GM15510 (cell line): ENCODE results near the gene MRGPRD.

Experiments
- POLR2A ChIP-seq: IDR thresholded peaks from 3 replicates; pipeline ENCODE4 v1.6.1; 2011; ENCODE audit warnings: borderline replicate concordance; ENCODE audit not compliant: insufficient read length; ENCODE audit errors: extremely low read depth

MRGPRD gene

GRCh38 chr11:68969386-68969785 is 11.4 kb downstream of the MRGPRD start:
- no peak for TF ChIP-seq POLR2A

- TF ChIP-seq POLR2A: no peak
Measured at GRCh38 chr11:68968306-68969250, 12.2 kb downstream of the MRGPRD start.

GRCh38 chr11:68966894-68967780 is 13.6 kb downstream of the MRGPRD start:
- TF ChIP-seq POLR2A: no peak

- no peak for TF ChIP-seq POLR2A
Measured at GRCh38 chr11:68965901-68966853, 14.6 kb downstream of the MRGPRD start.

- no peak for TF ChIP-seq POLR2A
Measured at GRCh38 chr11:68963779-68964178, 17.0 kb downstream of the MRGPRD start.

GRCh38 chr11:68962527-68963250 is 18.1 kb downstream of the MRGPRD start:
- TF ChIP-seq POLR2A: no peak

GRCh38 chr11:68961245-68961644 is 19.5 kb downstream of the MRGPRD start:
- TF ChIP-seq POLR2A: no peak

GRCh38 chr11:68960294-68961071 is 20.3 kb downstream of the MRGPRD start:
- no peak for TF ChIP-seq POLR2A

GRCh38 chr11:68959465-68960293 is 21.1 kb downstream of the MRGPRD start:
- no peak for TF ChIP-seq POLR2A

- no peak for TF ChIP-seq POLR2A
Measured at GRCh38 chr11:68958211-68958610, 22.6 kb downstream of the MRGPRD start.

GRCh38 chr11:68956547-68957254 is 24.1 kb downstream of the MRGPRD start:
- no peak for TF ChIP-seq POLR2A
